ENCODE measurements around the gene SLC25A27.

The SLC25A27 gene

DNA sequence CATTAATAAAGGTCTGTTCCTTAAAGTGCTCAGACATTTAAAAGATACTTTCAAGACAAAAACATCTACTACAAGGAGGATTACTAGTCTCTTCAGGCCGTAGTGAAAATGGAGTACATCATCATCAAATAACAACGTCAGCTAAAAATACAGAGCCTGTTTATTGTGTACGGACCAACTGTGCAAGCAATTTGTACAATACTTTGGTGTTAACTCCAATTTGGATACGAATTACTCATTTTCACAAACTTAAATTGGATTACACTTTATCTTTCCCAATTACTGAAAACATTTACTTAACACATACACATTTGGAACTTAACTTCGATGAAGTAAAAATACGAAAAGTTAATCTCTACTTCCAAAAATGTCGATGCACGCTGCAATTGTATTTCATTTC is 959 bp upstream of the SLC25A27 start:
- no peak for DNase-seq

- DNase-seq: no peak
Measured at GRCh38 chr6:46652232-46652602, 558 bp upstream of the SLC25A27 start.

DNA sequence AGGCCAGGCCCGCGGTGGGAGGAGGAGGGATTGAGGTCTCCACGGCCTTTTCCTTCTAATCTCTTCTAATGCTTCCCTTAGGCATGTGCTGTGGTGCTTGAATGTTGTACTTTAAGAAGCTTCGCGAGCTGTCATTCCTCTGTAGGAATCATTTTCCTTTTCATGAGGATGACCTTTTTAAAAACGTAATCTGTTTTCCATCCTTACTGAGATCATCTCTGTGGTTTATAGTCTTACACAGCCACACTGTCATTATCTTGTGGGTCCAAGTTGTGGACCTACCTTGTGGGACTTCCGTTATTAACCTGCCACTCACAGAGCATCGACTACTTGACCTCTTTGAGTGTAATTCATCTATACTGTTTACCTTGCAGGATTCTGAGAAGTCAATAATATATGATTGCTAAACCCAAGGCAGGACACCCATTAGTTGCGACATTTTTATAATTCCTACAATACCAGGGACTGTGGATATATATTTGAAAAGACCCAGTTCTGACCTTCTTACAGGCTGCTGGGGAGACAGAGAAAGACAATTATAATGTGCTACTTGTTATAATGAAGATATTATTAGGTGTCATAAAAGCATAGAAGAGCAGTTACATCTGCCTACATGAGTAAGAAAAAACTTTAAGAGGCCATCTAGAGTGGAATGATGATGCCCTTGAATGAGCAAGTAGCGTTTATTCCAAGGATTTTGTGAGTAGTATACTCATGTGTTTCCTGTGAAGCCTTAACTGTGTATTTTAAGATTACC is 842 bp downstream of the SLC25A27 start:
- DNase-seq: no peak

DNA sequence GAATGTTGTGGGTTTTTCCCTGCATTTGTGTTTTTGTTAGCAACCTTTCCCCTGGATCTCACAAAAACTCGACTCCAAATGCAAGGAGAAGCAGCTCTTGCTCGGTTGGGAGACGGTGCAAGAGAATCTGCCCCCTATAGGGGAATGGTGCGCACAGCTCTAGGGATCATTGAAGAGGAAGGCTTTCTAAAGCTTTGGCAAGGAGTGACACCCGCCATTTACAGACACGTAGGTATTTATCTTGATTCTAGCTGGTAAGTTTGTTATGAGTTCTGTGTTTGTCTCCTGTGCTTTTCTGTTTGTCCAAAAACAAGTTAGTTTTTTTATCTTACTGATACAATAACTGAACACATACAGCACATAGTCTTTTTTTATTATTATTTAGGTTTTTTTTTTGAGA is 3.0 kb downstream of the SLC25A27 start:
- no peak for DNase-seq

GRCh38 chr6:46657642-46658041 is 4.9 kb downstream of the SLC25A27 start:
- DNase-seq: no peak

DNA sequence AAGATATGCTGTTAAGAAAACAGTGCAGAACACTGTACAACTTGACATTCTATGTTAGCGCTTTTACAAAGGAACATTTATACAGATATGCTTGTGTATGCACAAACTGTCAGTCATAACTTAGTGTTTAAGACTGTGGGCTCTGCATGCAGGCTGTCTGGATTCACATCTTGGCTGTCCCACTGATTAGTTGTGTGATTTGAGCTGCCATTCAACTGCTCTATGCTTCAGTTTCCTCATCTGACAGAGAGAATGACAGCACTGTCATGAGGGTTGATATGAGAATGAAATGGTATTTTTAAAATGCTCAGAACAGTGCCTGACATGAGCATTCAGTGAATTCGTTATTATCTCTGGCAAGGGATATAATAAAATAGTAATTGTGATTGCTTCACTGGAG is 8.7 kb downstream of the SLC25A27 start:
- DNase-seq: no peak

DNA sequence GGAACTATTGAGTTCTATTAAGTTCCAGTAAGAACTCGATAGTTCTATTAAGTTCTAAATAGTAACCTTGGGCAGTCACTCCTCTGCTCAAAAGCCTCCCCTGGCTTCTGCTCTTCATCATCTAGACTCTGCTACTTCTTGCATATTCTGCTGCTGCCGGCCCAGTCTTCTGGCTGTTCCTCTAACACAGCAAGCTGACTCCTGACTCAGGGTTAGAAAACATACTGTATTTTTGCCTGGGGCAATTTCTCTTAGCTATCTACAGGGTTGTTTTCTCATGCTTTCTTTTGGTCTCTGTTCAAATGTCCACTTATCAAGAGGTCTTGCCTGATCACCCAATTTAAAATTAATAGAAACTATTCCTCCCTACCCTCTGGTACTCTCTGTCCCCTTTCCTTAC is 14.6 kb downstream of the SLC25A27 start:
- DNase-seq: no peak

- DNase-seq: no peak
Measured at GRCh38 chr6:46674410-46674809, 21.6 kb downstream of the SLC25A27 start.

DNA sequence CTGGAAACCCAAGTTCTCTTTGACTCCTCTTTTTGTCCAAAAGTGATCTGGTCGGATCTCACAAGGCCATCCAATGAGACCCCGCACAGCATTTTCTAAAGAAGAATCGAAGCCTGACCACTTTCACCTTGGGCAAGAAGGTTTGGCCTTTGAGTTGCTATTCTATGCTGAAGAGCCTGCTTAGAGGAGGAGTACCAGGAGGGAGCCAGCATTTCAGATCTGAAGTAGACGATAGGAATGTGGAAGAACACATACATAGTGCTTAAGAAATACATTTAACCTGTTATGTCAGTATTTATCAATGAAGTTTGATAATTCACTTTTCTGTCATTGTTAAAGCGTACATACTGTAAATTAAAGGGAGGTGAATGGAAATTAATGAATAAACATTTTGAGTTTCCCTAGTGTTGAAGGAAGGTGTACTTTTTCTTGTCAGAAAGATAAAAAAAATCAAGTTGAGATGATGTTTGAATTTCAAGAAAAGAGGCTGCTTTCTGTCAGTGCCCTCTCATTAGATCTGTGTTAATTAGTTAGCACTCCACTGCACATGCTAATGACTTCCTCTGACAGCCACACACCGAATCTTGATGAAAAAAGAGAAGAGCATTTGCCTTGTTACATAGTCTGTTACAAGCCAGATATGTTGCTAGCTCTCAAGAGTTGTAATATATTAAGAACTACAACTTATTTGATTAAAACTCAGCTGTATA is 24.0 kb downstream of the SLC25A27 start:
- no peak for DNase-seq

GRCh38 chr6:46677314-46677654 is 24.5 kb downstream of the SLC25A27 start:
- DNase-seq: no peak

DNA sequence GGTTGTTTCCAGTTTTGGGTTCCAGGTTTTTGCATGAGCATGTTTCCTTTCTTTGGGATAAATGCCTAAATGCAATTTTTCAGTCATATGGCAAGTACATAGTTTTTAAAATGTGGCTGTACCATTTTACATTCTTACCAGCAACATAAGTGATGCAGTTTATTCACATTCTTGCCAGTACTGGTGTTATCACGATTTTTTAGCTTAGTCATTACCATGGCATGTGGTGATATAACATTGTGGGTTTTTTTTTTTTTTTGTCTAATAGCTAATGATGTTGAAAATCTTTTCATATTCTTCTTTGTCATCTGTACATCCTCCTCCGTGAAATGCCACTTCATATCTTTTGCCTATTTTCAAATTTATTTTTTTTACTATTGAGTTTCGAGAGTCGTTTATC is 32.0 kb downstream of the SLC25A27 start:
- no peak for DNase-seq

DNA sequence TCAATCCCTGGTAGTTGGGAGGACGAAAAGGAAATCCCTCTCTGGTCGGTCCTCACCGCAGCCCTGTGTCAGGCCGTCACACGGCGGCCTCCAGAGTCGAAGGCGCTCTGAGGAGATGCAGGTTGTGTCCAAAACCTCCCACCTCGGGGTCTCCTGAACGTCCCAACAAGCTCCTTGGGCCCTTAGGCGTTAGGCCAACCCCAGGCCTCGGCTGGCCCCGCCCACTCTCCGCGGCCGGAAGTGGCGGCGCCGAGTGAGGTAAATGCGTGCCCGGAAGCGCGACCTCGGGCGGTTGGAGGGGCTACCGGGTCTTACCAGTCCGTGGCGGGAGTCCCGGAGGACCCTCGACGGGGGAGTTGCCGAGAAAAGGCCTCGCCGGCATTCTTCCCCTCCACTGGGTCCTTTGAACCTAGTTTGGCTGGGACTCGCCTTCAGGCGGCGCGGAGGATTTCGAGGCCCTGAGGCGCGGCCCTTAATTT is 34.9 kb downstream of the SLC25A27 start, which contains the start of gene TDRD6:
TSS of gene TDRD6 (plus strand) at position 267 of the 479 bp plus-strand sequence. CDS start 244 bp downstream, outside the sequence.
- DNase-seq: no peak

- no peak for DNase-seq
Measured at GRCh38 chr6:46688117-46688965, 35.6 kb downstream of the SLC25A27 start.

- no peak for DNase-seq
Measured at GRCh38 chr6:46688966-46689335, 36.2 kb downstream of the SLC25A27 start.

GRCh38 chr6:46689657-46690056 is 36.9 kb downstream of the SLC25A27 start:
- DNase-seq: no peak

DNA sequence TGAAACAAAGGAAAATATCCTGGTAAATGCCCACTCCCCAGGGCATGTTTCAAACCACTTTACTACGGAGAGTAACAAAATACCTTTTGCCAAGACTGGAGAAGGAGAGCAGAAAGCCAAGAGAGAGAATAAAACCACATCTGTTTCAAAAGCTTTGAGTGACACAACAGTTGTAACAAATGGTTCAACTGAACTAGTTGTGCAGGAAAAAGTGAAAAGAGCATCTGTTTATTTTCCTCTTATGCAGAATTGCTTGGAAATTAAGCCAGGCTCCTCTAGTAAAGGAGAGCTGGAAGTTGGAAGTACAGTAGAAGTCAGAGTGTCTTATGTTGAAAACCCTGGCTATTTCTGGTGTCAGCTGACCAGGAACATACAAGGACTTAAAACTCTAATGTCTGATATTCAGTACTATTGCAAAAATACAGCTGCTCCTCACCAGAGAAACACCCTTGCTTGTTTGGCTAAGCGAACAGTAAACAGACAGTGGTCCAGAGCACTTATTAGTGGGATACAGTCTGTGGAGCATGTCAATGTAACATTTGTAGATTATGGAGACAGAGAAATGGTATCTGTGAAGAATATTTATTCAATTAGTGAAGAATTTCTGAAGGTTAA is 37.5 kb downstream of the SLC25A27 start:
- no peak for DNase-seq

- DNase-seq: no peak
Measured at GRCh38 chr6:46690911-46691451, 38.2 kb downstream of the SLC25A27 start.

- no peak for DNase-seq
Measured at GRCh38 chr6:46699970-46700369, 47.2 kb downstream of the SLC25A27 start.

DNA sequence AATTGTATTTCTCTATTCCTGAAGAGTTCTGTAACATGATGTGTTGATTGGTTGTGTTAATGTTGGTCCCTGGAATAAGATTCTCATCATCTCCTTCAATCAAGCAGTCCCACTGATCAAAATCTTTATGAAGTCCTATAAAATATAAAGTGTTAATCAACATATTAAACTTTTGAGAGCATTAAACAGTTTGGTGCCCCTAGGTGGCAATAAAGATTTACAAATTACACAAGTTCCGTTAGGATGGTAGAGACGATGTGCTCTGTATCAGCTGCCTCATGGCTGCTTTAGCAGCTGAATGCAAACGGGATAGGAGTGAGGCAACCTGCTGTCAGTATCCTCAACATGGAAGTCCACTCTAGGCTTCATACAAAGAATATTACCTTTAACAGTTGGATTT is 51.8 kb downstream of the SLC25A27 start:
- DNase-seq: no peak

DNA sequence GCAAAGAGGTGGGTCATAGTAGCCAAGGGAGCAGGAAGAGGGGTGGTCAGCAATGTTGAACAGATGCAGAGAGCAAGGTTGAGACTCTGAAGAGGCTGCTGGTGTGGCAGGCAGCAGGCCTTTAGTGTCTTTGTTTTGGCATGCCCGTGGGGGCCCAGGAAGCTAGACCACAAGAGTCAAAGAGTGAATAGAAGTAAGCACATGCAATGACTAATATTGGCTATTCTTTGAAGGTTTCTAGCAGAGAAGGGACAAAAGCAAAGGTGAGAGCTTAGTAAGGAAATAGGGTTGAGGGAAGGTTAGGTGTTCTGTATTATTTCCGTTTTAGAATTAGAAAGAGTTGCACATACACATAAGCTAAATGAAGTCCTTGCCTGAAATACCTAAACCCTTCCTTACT is 53.7 kb downstream of the SLC25A27 start:
- DNase-seq: no peak

DNA sequence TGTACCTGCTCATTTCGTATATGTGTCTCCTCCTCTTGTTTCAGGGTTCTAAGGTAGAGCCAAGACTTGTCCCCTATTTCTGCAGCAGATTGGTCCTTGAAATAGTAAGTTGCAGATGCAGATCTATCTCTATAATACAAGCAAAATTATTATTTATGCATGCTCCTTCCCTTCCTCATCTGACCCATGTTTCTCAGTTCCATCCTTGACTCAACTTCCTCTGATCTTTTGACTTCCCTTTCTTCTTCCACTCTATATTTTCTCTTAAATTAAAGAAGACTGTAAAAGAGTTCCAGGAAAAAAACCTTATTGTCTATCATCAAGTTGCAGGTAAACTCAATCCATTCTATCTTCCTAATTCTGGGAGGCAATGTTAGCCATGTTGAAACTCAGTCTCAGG is 58.7 kb downstream of the SLC25A27 start:
- DNase-seq: no peak

- no peak for DNase-seq
Measured at GRCh38 chr6:46715141-46715540, 62.4 kb downstream of the SLC25A27 start.

DNA sequence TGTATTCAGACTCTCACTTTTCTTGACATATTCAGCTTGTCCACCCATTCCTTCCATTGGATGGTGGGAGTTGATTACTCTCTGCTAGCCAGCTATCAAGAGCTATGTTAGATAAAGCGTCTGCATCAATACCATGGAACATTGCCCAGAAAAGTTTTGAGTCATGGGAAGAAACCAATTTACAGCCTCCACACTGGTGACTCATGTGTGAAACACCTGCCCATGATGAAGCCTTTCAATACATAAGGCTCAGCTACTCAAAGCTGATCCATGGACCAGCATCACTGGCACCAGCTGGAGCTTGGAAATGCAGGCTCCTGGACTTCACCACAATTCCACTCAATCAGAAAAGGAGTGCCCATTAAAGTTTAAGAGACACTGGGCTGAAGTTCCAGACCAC is 66.3 kb downstream of the SLC25A27 start:
- no peak for DNase-seq
